IPS DF 6.9 (cell line): ENCODE data around the gene ESRP2.

Source experiments
- DNase-seq: peaks from one replicate; pipeline ENCODE4 v3.0.0-alpha.2; 2013; ENCODE audit warnings: low read depth, low spot score
- H3K27ac ChIP-seq: one replicate; pipeline ENCODE4 v1.5.1; 2013; ENCODE audit warnings: low read length, control low read depth
- H3K27me3 ChIP-seq: 2 replicates; pipeline ENCODE4 v1.6.1; 2013; ENCODE audit warnings: mild to moderate bottlenecking, low read length; ENCODE audit not compliant: control insufficient read depth, insufficient read depth
- H3K36me3 ChIP-seq: 2 replicates; pipeline ENCODE4 v1.6.1; 2013; ENCODE audit warnings: low read length; ENCODE audit not compliant: control insufficient read depth, insufficient read depth
- H3K4me1 ChIP-seq: 2 replicates; pipeline ENCODE4 v1.6.1; 2013; ENCODE audit warnings: low read length; ENCODE audit not compliant: control insufficient read depth, insufficient read depth
- H3K4me3 ChIP-seq: 2 replicates; pipeline ENCODE4 v1.5.1; 2013; ENCODE audit warnings: mild to moderate bottlenecking, low read length
- H3K9me3 ChIP-seq: 2 replicates; pipeline ENCODE4 v1.6.1; 2013; ENCODE audit warnings: low read length, inconsistent platforms; ENCODE audit not compliant: control insufficient read depth, insufficient read depth
- WGBS: extraction: QIAGEN DNeasy Blood & Tissue Kit; methylation state at CpG from one replicate; pipeline ENCODE4 v1.1.7; 2013; ENCODE audit warnings: mixed read lengths, missing lambda C conversion rate; ENCODE audit not compliant: insufficient read length, insufficient coverage; 5-methylcytosine and 5-hydroxymethylcytosine counted together

Gene ESRP2

DNA sequence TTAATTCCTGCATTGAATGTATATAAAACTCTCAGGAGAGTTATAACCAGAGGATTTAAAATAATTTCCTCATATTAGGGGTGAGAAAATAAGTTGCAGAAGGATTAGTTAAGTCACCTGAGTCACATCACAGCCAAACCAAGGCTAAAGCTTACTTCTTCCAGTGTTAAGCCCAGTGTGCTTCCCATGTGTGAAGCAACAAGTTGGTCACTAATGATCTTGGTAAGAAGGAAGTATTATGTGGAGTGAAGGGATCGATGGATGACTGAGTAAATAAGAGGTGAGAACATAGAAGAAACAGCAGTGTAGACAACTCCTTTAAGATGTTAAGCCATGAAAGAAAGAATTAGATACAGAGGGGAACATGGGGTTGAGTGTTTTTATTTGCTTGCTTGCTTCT lies 20.6 kb downstream of the ESRP2 start:
- no peaks in the 10 kb centered on the region for H3K4me1 ChIP-seq
- DNase-seq, result no peak
- H3K27ac ChIP-seq, result no peak overlapping the region
- no peak overlapping the region for H3K4me3 ChIP-seq
- no peaks in the 10 kb centered on the region for H3K36me3 ChIP-seq
- no peaks in the 10 kb centered on the region for H3K27me3 ChIP-seq
- 100% methylated on average over 1 of the region's 1 CpG for WGBS
- no peaks in the 10 kb centered on the region for H3K9me3 ChIP-seq

DNA sequence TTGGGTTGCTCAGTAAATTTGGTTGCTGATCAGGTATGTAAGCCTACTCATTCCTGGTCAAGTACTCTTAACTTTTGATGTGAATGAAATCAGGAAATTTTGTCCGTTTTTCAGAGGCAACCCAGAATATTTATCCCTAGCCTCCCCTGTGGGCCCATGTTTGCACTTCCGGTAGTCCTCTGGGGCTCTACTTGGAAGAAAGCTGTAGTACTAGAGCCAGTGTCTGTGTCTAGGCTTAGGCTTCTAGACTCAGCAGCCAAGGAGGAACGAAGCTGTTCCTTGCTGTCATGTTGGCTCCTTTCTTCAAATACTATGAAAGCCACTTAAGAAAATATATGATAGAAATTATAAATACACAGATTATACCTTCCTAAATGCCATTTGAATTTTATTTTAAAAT lies 21.2 kb downstream of the ESRP2 start:
- Histone ChIP-seq H3K4me1 (no peaks in the 10 kb centered on the region), H3K27ac (no peak overlapping the region), H3K4me3 (no peak overlapping the region), H3K36me3 (no peaks in the 10 kb centered on the region), H3K9me3 (no peaks in the 10 kb centered on the region), H3K27me3 (no peaks in the 10 kb centered on the region)
- no CpG with 5 or more reads among the region's 3 CpGs for WGBS
- no peak for DNase-seq

DNA sequence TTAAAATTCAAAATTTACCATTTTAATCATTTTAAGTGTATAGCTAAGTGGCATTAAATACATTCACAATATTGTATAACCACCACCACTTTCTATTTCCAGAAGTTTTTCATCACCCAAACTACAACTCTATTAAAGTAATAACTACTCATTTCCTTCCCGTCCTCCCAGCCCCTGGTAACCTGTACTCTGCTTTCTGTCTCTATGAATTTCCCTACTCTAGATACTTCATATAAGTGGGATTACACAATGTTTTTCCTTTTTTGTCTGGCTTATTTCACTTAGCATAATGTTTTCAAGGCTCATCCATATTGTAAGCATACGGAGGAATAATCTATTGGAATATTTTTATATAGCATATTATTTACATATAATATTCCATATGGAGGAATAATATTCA lies 29.7 kb downstream of the ESRP2 start:
- H3K27me3 ChIP-seq, result no peaks in the 10 kb centered on the region
- H3K4me3 ChIP-seq, result no peak overlapping the region
- H3K36me3 ChIP-seq, result no peaks in the 10 kb centered on the region
- H3K27ac ChIP-seq, result no peak overlapping the region
- H3K4me1 ChIP-seq, result no peaks in the 10 kb centered on the region
- no peaks in the 10 kb centered on the region for H3K9me3 ChIP-seq
- no peak for DNase-seq
- WGBS, result no CpG with 5 or more reads among the region's 2 CpGs

DNA sequence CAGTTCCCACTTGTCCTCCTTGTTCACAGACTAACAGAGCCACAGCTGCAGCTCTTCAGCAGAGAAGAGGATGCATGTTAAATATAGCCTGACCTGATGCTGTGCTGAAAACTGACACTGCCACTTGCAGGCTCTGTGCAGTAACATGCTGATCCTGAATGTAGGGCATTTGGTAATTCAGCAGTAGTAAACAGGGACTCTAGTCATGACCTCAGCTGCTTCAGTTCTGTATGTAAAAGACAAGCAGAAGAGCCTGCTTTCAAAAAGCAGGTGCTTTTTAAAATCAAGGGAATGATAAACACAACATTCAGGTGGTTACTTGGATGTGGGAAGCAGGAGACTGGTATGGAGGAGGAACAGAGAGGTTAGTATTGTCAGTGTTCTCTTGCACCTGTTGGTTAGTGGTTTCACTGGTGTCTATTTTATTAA lies 33.8 kb downstream of the ESRP2 start:
- Histone ChIP-seq H3K36me3 (no peaks in the 10 kb centered on the region), H3K4me1 (no peaks in the 10 kb centered on the region), H3K27me3 (no peaks in the 10 kb centered on the region), H3K27ac (no peak overlapping the region), H3K4me3 (no peak overlapping the region), H3K9me3 (no peaks in the 10 kb centered on the region)
- no peak for DNase-seq

DNA sequence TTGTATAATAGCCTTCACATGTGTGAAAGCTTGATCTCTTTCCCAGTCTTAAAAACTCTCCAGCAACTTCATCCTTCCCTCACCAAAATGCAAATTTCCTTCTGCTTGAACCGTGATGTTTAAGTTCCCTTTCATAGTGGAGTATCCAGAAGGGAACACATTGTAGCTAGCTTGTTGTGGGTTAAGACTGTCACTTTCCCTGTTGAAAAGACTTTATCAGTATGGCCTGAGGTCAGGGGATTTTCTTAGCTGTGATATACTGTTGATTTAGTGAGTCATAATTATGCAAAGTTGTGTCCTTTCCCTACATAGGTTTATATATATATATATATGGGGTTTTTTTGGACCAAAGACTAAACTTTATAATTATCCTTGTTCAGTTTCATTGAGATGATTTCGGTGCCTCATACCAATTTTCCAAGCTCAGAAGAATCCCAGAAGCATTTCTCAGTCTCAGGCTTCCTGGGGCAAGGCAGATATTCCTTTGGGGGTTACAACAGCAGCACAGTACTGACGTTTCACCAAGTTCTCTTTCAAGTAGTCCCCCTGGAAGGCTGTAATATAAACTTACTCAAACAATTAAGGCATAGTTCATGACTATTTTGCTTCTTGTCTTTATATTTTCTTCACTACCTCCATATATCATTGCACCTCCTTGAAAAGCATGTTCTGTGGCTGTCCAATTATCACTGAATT lies 35.7 kb downstream of the ESRP2 start:
- WGBS, result no CpG with 5 or more reads among the region's 3 CpGs
- Histone ChIP-seq H3K4me3 (no peak overlapping the region), H3K36me3 (no peaks in the 10 kb centered on the region), H3K27ac (no peak overlapping the region), H3K9me3 (no peaks in the 10 kb centered on the region), H3K27me3 (no peaks in the 10 kb centered on the region), H3K4me1 (no peaks in the 10 kb centered on the region)
- DNase-seq, result no peak

DNA sequence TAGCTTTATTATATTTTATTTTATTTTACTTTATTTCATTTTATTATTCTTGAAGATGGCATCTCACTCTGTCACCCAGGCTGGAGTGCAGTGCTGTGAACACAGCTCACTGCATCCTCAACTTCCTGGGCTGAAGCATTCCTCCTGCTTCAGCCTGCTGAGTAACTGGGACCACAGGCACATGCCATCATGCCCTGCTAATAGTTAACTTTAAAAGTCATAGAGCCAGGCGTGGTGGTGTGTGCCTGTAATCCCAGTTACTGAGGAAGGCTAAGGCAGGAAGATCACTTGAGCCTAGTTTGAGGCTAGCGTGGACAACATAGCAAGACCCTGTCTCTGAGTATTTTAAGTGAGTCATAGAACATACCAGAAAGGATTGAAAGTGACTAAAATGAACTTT lies 38.7 kb downstream of the ESRP2 start:
- DNase-seq, result no peak
- Histone ChIP-seq H3K36me3 (no peaks in the 10 kb centered on the region), H3K27ac (no peak overlapping the region), H3K4me1 (no peaks in the 10 kb centered on the region), H3K27me3 (no peaks in the 10 kb centered on the region), H3K9me3 (no peaks in the 10 kb centered on the region), H3K4me3 (no peak overlapping the region)
- WGBS, result no CpG with 5 or more reads among the region's 2 CpGs

DNA sequence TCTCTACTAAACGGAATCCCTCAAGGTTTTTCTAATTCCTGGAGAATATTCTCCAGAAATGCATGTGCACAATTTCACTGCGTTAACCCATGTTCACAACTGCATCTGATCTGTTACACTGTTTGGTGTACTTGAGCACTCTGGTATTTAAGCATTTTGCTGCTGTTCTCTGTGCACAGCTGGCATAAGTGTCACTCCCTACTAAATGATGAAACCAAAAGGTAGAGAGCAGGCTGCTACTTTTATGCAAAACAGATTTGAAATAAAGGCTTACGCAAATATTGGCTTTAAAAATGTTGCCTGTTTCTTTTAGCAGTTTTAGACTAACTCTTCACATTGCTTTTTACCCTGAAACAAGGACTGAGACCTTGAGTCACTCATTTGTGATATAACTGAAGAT lies 41.7 kb downstream of the ESRP2 start:
- Histone ChIP-seq H3K4me3 (no peak overlapping the region), H3K27ac (no peak overlapping the region), H3K9me3 (no peaks in the 10 kb centered on the region), H3K27me3 (no peaks in the 10 kb centered on the region), H3K4me1 (no peaks in the 10 kb centered on the region), H3K36me3 (peaks cover 7% of the 10 kb centered on the region; the same call in 1 of the 2 replicates)
- DNase-seq, result no peak
- no CpG with 5 or more reads among the region's 3 CpGs for WGBS

DNA sequence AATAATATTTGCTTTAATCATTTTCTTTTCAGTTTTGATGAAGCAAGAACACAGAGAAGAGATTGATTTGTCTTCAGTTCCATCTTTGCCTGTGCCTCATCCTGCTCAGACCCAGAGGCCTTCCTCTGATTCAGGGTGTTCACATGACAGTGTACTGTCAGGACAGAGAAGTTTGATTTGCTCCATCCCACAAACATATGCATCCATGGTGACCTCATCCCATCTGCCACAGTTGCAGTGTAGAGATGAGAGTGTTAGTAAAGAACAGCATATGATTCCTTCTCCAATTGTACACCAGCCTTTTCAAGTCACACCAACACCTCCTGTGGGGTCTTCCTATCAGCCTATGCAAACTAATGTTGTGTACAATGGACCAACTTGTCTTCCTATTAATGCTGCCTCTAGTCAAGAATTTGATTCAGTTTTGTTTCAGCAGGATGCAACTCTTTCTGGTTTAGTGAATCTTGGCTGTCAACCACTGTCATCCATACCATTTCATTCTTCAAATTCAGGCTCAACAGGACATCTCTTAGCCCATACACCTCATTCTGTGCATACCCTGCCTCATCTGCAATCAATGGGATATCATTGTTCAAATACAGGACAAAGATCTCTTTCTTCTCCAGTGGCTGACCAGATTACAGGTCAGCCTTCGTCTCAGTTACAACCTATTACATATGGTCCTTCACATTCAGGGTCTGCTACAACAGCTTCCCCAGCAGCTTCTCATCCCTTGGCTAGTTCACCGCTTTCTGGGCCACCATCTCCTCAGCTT lies 45.0 kb downstream of the ESRP2 start:
- no peak overlapping the region for H3K27ac ChIP-seq

DNA sequence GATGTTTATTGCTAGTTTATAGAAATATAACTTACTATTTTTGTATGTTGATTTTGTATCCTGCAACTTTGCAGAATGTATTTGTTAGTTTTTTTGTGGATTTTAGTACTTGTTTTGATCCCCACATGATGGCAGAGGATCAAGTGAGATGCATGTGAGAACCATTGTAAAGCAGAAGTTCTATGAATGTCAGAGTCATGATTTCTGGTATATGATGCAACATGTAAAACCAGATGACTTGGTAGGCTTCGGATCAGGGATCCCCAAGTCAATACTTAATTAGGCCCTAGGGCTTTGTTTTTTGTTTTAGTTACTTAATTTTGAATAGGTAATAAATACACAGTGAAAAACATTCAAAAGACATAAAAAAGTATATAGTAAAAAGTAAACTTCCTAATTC lies 45.8 kb downstream of the ESRP2 start:
- H3K4me1 ChIP-seq, result no peaks in the 10 kb centered on the region

More for the DNA sequence above, 45.0 kb downstream of the ESRP2 start:
- Histone ChIP-seq H3K27me3 (no peaks in the 10 kb centered on the region), H3K4me1 (no peaks in the 10 kb centered on the region), H3K4me3 (no peak overlapping the region), H3K36me3 (peaks cover 12% of the 10 kb centered on the region), H3K9me3 (no peaks in the 10 kb centered on the region)
- no CpG with 5 or more reads among the region's 2 CpGs for WGBS
- DNase-seq, result no peak

DNA sequence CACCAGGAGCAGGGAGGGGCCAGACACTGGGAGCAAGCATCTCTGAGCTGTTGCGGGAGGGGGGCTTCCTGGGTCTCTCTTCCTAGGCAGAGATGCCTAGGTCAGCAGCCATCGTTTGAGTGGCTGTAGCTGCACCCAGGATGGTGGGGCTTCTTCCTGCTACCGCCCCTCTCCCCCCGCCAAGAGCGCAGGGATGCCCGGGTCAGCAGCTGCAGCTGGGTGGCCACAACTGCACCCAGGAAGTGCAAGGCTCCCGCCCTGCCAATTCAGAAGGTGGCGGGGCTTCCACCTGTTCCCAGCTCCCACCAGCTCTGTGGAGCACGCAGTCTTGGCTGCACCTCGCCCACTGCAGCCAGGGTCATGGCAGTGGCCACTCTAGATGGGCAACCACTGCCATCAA lies 47.8 kb downstream of the ESRP2 start:
- Histone ChIP-seq H3K4me3 (no peak overlapping the region), H3K4me1 (no peaks in the 10 kb centered on the region), H3K36me3 (peaks cover 12% of the 10 kb centered on the region), H3K27ac (no peak overlapping the region), H3K27me3 (no peaks in the 10 kb centered on the region), H3K9me3 (no peaks in the 10 kb centered on the region)
- WGBS, result no CpG with 5 or more reads among the region's 10 CpGs
- DNase-seq, result no peak

More for the DNA sequence above, 45.8 kb downstream of the ESRP2 start:
- Histone ChIP-seq H3K27ac (no peak overlapping the region), H3K4me3 (no peak overlapping the region), H3K9me3 (no peaks in the 10 kb centered on the region), H3K27me3 (no peaks in the 10 kb centered on the region), H3K36me3 (peaks cover 12% of the 10 kb centered on the region)
- no peak for DNase-seq
- no CpG with 5 or more reads among the region's 1 CpG for WGBS

DNA sequence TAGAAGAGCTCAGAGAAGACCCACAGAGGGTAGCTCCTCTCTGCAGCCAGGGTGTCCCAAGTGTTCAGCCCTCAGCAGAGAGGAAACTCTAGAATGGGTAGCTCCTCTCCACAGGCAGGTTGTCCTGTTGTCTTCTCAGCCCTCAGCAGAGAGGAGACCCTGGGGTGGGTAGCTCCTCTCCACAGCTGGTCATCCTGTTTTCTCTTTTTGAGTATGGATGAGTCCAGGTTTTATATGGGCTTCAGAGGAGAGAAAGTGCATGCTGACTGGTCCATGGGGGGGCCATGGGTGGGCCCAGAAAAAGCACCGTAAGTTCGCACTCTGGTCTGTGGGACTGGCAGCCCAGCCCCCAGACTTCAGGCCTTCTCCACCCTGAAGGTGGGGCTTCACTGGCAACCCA lies 48.4 kb downstream of the ESRP2 start:
- DNase-seq, result no peak
- WGBS, result no CpG with 5 or more reads among the region's 2 CpGs
- no peak overlapping the region for H3K27ac ChIP-seq
- H3K27me3 ChIP-seq, result no peaks in the 10 kb centered on the region
- peaks cover 14% of the 10 kb centered on the region for H3K36me3 ChIP-seq
- H3K4me1 ChIP-seq, result no peaks in the 10 kb centered on the region
- H3K9me3 ChIP-seq, result no peaks in the 10 kb centered on the region
- no peak overlapping the region for H3K4me3 ChIP-seq
